ENCODE data around the gene CCDC183.
"Not testable (repeated sequence)": the region's sequence is repeated elsewhere in the genome, so short reads cannot be mapped to it uniquely, and the experiment has no call there.

CCDC183 gene

DNA sequence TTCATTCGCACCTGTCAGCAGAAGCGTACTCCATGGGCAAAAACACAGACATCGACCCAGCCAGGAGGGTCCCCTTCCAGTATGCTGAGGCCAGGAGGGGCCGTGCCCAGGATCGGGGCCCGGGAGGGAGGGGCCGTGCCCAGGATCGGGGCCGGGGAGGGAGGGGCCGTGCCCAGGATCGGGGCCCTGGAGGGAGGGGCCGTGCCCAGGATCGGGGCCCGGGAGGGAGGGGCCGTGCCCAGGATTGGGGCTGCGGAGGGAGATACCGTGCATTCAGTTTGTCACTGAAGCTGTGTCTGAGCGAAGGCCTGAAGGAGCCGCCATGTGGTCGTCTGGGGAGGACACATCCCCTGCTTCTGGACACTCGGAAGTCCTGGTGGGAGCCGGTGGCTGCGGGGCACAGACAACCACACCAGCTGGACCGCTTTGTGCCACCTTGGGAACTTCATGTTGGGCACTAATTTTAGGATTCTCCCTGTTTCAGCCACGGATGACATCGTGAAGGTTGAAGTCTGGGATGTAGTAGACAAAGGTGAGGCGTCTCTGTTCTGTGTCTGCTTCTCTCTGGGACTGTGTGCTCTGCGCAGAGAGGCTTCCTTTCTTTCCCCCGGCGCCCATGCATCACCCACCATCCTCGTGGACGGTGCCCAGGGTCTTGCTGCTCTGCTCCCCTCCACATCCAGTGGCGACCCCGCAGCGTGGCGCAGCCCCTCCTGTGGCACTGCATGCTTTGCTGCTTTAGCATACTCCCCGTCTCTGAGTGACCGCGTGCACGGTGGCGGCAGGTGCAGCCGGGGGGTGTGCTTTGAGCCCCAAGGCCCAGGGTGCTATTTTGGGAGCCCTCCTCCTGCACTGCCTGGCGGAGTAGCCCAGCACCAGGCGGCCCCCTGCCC, 29.4 kb downstream of the CCDC183 start:
- no peak for DNase-seq (ENCODE audit: low read depth)

DNA sequence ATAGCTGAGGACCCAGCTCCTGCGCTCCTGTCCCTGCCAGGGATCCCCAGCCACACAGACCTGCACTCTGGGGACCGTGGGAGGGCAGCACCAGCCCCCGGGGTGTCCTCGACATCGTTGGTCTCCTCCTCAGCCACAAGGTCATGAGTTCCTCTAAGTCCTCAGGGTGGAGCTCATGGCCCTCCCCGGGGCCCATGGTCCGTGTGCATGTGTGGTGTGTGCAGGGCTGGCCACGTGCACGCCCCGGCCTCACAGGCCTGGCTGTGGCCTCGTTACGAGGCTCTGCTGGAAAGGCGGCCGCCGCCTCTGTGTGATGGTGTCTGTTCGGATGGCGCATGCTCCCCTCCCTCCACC, 30.0 kb downstream of the CCDC183 start:
- no peak for DNase-seq (ENCODE audit: low read depth)

DNA sequence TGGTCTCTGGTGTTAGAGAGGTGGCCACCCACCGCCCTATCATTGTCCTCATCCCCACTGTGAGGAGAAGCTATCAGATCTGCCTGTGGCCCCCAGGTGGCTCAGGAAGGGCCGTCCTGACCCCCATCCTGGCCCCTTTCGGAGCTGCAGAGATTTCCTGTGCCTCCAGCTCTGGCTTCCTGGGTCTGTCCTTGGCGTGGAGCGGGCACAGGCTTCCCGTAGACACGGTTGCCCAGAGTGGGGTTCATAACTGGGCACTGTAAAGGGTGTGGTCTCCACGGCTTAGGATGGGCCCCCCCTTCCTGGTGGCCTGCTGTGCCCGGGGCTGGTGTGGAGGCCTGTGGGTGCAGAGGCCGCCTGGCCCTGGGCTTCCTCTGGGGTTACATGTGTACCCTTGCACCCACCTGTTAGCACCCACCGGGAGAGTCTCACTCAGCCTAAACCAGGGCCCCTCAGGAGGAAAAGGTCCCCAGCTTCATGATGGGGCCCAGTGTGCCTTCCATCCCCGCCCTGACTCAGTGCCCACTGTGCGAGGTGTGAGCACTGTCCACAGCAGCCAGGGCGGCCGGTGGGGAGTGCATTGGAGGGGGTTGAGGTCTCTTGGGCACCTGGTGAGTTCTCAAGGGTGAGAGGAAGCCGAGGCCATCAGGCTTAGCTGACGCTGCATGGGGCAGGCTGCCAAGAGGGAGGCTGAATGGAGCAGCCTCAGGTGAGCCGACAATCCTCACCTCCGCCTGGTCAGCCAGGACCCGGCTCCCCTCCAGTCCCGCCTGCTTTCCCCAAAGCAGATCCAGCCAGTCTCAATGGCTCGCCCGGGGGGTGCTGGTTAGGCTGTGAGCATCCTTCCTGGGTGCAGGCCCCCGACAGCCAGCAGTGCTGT, 30.8 kb downstream of the CCDC183 start:
- no peak for DNase-seq (ENCODE audit: low read depth)

DNA sequence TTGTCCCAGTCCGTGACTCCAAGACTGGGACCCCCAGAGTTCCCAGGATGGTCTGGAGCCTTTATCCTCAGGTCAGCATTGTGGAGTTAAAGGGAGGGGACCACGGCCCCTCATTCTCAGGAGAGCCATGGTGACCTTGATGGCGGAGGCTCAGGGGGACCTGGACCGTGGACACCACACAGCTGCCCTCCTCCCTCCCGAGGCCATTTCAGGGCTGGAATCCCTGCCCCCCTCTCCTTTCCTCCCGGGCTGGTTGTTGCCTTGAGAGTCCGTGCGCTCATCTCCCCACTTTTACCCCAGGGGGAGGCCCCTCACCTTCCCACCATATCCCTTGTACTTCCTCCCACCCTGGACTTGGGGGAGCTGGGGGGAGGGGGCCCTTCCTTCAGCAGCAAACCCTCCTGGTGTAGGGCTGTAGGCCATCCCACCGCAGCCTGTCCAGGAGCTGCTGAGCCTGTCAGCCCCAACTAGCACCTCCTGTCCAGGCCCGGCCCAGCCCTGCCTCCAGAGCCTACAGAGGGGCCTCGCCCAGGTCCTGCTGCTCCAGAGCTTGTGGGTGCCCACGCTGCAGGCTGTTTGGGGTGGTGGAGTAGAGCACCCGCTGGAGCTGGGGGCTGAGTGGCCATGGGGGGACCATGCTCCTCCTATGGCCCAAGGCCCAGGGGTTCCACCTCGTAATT, 31.8 kb downstream of the CCDC183 start:
- DNase-seq (ENCODE audit: low read depth): no peak

DNA sequence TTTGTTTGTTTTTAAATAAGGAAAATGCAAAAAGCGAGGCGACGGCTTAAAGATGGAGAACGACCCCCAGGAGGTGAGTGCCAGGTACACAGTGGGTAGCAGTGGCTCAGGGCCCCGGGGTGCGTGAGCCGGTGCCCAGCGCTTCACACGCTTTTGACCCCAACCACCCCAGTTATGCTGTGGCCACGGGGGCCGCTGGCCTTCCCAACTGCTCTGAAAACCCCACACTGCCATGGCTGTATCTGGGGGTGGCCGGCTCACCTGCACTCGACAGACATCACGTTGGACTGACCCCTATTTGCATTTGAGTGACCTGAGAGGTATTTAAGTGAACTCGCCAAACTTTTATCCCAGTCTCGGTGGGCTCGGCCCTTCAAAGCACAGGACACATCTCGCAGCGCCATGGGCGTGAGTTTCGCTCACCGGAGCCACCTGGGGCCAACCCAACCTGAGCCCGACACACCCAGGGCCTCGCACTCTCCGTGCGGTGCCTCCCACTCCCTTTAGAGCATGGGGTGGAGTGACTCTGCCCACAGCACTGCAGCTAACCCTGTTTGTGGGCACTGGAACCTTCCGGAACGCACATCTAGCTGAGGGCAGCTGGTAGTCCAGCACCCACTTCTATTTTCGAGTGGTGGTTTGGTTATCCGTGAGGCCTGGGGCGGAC, 32.5 kb downstream of the CCDC183 start:
- DNase-seq (ENCODE audit: low read depth): no peak

- no peak for DNase-seq (ENCODE audit: low read depth)
Measured at GRCh38 chr9:136829412-136829811, 33.3 kb downstream of the CCDC183 start.

- no peak for DNase-seq (ENCODE audit: low read depth)
Measured at GRCh38 chr9:136829981-136830885, 34.1 kb downstream of the CCDC183 start.

DNA sequence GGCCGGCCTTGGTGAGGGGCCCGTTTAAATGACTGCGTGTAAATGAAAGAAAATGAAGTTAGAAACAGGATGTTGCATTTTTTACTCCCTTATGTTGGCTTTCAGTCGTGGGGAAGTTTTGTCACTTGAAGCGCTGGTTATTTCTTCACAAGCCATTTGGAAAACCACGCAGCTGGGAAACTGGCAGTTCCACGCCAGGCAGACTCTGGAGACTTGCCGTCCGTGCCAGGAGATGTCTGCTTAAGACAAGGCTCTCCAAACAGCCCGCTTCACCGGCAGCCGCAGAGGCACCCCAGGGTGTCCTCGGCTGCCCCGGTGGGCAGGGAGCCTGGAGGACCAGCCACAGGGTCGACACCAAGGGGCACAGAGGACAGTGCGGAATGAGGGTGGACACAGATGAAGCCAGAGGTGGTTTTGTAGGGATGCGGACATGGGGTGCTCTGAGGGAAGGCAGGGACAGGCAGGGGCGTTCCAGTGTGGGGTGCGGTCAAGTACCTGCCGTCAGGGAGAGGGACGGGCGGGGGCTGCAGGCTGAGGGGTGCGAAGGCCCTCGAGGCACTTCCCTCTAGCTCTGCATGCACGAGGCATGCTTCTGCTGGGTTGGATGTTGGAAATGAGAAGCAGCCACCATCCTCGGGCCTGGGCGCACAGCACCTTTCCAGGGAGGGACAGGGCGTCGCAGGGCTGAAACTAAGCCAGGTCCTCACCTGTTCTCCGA, 35.0 kb downstream of the CCDC183 start:
- DNase-seq (ENCODE audit: low read depth): no peak

DNA sequence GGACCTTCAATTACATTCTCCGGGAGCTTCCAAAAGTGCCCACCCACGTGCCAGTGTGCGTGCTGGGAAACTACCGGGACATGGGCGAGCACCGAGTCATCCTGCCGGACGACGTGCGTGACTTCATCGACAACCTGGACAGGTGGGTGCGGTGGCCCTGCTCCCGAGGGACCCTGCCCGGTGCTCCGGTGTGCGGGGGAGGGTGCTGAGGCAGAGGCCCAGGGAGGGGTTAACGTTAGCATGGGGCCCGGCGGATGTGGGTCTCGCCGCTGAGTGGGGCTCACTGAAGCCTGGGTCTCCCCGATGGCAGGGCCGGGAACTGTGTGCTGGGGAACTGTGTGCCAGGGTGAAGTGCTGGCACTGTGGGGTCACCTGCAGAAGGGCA, 35.6 kb downstream of the CCDC183 start:
- no peak for DNase-seq (ENCODE audit: low read depth)

DNA sequence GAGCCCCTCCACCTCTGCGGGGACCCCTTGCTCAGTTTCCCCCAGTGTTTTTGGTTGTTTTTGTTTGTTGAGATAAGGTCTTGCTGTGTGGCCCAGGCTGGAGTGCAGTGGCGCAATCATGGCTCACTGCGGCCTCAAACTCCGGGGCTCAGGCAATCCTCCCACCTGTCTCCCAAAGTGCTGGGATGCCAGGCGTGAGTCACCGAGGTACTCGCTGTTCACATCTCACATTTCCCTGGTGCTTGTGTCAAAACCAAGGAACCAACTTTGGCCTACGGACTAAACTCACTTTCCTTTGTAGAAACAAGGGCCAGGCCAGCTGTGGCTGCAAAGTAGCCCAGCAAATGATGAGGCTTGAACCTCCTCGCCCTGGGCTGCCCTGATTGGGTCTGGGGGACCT, 36.4 kb downstream of the CCDC183 start:
- DNase-seq (ENCODE audit: low read depth): no peak

- DNase-seq (ENCODE audit: low read depth): not testable (repeated sequence)
Measured at GRCh38 chr9:136833381-136834048, 37.4 kb downstream of the CCDC183 start.

GRCh38 chr9:136835162-136835931, 39.2 kb downstream of the CCDC183 start:
- no peak for DNase-seq (ENCODE audit: low read depth)

DNA sequence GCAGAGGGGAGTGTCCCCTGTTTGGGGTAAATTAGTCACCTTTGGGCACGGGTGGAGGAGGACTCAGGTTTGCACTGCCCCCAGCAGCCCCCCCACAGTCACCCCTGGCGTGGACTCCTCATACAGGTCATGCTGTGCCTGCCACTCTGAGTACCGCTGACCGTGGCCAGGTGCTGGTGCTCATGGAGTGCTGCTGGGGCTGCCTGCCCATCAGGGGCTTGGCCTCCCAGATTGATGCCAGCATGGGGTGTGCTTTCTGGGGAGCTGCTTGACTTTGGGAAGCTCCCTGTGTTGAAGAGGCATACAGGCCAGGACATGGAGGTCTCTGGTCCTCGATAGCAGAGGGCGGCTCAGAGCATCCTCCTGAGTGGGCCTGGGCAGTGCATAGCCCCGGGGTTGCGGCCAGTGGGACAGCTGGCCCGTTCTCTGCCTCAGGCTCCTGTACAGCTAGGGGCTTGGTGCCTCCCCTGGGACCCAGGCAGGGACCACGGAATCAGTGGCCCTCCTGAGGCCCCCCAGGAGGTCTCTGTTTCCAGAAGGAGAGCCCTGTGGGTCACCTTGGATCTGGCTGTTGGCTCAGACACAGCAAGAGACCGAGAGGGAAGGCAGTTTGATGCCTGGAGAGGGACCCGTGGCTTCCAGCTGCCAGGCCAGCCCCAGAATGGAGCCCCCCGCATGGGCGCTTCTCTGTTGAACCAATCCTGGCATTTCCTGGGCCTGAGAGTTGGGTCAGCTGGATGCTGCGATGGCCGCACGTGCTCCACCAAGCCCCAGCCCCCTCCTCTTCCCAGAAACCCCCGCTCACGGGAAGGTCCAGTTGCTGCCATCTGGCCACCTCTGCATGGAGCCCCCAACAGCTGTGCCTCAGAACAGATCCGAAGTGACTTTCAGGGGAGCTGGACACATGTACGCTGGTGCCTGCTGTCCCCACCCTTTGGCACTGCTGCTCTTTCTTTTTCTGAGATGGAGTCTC, 40.1 kb downstream of the CCDC183 start:
- no peak for DNase-seq (ENCODE audit: low read depth)

GRCh38 chr9:136837146-136837855, 41.2 kb downstream of the CCDC183 start:
- no peak for DNase-seq (ENCODE audit: low read depth)

- DNase-seq (ENCODE audit: low read depth): not testable (repeated sequence)
Measured at GRCh38 chr9:136837856-136838277, 41.7 kb downstream of the CCDC183 start.

GRCh38 chr9:136838314-136839228, 42.4 kb downstream of the CCDC183 start:
- no peak for DNase-seq (ENCODE audit: low read depth)
